Spleen (tissue), 7 donors: ENCODE data around the gene DEDD.

Experiments used
- CTCF ChIP-seq, 11 experiments: fragments of 200-600 bp in 7 of 11; fragments of 450-650 bp in 4 of 11; sonication (generic) in 4 of 11; IDR thresholded peaks in 8 of 11; conservative IDR thresholded peaks in 3 of 11; 1 replicate in 7 of 11; 2 replicates in 4 of 11; pipeline versions ENCODE4 v1.4.0 to v1.8.0; 2016 to 2021; ENCODE audit warnings: antibody characterized with exemption in 11 of 11, inconsistent platforms in 4 of 11, mild to moderate bottlenecking in 1 of 11
- POLR2A ChIP-seq, 3 donors: fragments of 450-650 bp; IDR thresholded peaks; one replicate each; pipeline ENCODE4 v1.5.1; 2017; ENCODE audit warnings: antibody characterized with exemption in 3 of 3, mild to moderate bottlenecking in 1 of 3
- donor health status: DM: no; HTN: no; CAD: no; lungs with moderate emphysema.
- donor health status: DM: no; HTN: no; CAD: no.
- donor health status: DM: no; HTN: no; CAD: no.

- no peak for TF ChIP-seq CTCF (IDR thresholded peaks at IDR 0.05 in 8 of 11, conservative IDR thresholded peaks at IDR 0.05 in 3 of 11)
- TF ChIP-seq POLR2A (IDR thresholded peaks at IDR 0.05): no peak
Observed at GRCh38 chr1:161088587-161089110, 43.8 kb downstream of the DEDD start.
